Stimulated activated CD8-positive, alpha-beta memory T cell treated with anti-CD3 and anti-CD28 coated beads, Interleukin-4, amount 100 ng/mL, for 1 hour (primary cell): ENCODE measurements around the gene RCOR2.

Experiments used
- DNase-seq, 2 donors: peaks; one replicate each; pipeline ENCODE4 v3.0.0-alpha.2; 2020; ENCODE audit warnings: low read depth in 2 of 2, low spot score in 1 of 2

RCOR2 gene

DNA sequence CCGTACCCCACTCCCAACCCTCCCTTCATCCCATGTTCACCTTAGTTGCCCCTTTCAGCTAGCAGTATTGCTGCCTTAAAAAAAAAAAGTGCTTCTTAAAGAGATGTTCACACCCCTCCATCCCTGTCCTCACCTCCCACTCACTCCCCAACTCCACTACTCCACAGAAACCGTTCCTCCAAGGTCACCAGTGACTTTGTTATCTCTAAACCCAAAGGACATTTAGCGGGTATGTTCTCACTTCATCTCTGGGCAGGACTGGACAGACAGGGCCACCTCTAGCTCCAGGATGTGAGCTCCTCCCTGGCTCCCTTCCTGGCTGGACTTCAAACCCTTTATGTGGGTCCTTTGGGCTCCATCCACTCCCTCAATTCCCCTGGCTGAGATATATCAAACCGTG, 6.4 kb upstream of the RCOR2 start:
- DNase-seq, result no peak

DNA sequence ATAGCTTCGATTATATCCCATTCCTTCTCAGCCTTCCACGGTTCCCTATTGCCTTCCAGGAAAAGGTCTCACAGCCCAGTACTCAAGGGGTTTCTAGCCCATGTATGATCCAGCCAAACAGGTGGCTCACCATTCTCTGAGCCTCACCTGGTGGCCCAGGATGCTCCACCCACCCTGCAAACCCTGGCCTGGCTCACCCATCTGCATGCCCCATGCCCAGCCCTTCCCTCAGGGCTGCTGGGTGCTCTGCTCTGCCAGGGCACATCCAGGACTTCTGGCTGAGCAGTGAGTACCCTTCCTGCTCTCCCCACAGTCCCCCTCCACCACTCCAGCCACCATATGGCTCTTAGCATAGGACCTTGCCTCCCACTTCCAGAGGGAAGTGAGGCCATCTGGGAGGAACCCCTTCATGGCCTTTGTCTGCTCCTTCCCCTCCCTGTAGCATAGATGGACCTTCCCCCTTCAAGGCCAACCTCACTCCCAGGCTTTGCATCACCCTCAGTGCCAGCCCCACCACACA, 5.8 kb upstream of the RCOR2 start:
- DNase-seq, result no peak

DNA sequence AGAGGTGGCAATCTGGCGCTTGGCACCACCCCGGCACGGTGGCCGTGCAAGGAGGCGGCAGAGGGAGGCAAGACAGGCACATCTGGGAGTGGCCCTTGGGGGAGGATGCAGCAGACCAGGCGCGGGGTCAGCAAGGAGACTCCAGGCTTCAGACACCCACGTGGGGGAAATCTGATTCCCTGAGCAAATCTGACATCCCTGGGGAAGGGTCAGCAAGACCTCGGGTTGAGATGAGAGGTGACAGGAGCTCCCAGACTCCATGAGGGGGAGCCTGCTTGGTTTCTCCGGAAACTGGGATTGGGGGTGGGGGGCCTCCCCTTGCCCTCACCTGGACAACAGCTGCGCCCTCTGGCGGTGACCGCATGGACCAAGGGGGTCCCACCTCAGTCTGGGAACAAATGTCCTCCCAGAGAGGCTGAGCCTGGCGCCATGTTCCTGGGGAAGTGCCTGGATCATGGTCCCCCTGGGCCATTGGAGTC, 4.0 kb upstream of the RCOR2 start:
- no peak for DNase-seq

DNA sequence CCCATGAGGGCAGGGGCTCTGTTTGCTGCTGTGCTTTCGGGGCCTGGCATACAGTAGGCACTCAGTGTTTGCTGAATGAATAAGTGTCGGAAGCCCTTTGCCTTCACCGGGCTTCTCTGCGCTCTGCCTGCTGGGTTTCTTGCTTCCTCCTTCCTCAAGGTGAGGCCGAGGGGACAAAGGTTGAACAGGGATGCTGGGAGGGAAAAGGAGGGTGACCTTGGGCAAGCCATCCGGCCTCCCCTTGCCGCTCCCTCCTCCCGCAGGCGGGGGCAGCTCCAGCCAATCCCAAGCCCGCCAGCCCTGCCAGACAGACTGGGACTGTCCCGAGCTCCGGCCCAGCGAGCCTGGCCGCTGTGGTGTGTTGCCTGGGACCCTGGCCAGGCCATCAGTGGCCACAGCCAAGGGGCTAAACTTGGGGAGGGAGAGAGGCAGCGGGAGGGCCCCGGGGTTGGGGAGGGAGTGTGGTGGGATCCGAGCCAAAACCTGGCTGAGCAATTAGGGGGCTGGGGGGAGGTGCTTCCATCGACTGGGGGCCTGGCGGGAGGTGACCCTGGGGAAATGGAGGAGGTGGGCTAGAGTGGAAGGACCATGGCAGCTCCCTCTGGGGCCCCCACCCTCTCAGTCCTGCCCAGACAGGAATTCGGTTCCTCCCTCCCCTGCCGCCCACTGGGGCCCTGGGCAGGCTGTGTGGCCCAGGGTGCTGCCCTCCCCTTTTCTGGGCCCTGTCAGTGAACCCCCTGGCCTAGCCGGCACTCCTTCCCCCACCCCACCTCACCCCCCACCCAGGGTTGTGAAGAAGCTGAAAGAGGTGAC, 3.4 kb upstream of the RCOR2 start:
- DNase-seq, result no peak

DNA sequence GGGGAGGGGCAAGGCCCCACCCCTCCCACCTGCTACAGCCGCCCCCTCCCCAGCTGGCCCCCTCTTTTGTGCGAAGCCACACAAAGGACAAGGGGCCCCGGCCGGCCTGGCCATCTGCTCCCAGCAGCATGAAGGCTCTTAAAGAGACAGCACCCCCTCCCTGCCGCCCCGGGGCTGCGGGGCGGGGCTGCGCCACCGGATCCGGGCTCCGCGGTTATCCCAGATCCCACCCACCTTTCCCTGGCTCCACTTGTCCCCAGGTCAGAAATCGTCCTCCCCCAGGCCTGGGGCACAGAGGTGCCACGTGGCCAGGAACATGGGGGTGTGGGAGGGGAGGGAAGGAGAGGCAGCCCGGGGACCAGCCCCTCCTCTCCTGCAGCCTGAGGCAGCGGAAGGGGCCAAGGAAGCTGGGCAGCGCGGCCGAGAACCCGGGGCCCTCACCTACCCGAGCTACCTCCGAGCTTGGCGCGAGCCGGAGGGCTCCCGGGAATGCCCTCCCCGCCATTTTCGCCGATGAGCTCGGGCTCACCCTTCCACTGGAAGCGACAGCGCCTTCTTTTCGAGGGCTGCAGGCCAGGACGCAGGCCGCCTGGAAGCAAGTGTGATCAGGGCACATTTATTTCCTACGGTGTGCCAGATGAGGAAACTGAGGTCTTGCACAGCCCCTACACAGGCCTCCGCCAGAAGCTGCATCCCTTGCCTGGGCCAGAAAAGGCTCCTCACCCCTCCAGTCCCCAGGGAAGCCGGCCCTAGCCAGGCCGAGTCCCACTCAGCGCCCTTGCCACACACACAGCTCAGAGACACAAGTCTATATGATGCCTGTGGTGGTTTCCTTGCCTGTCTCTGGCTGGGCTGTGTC, 2.5 kb upstream of the RCOR2 start:
- DNase-seq, result no peak

DNA sequence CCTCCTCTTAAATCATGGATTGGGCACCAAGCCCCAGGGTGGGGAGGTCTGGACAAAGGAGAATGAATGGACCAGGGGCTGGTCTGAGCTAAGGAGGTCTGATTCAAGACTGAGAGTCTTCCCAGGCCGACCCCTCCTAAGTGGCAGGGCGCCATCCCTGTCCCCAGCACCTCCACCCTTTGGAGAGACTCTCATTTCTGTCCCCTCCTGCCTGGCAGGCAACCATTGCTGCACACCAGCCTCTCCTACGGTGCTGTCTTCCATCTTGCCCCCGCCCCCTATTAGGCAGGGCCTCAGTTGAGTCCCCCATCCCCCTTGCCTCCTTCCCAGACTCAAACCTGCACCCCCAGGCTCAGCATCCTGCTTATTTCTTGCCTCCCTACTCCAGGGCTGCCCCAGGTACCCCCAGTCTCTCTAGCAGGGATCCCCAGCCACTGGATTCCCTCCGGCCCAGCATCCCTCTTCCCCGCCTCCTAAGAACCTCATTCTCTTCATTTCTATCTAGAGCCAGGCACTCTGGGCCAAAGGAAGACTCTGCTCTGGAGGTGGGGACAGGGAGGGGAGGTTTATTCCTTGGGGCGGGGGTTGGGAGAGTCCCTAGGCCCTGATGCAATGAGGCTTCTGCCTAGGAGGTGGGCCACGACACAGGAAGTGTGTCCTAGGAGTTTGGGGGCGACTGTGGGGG, 1.7 kb upstream of the RCOR2 start:
- DNase-seq, result no peak

DNA sequence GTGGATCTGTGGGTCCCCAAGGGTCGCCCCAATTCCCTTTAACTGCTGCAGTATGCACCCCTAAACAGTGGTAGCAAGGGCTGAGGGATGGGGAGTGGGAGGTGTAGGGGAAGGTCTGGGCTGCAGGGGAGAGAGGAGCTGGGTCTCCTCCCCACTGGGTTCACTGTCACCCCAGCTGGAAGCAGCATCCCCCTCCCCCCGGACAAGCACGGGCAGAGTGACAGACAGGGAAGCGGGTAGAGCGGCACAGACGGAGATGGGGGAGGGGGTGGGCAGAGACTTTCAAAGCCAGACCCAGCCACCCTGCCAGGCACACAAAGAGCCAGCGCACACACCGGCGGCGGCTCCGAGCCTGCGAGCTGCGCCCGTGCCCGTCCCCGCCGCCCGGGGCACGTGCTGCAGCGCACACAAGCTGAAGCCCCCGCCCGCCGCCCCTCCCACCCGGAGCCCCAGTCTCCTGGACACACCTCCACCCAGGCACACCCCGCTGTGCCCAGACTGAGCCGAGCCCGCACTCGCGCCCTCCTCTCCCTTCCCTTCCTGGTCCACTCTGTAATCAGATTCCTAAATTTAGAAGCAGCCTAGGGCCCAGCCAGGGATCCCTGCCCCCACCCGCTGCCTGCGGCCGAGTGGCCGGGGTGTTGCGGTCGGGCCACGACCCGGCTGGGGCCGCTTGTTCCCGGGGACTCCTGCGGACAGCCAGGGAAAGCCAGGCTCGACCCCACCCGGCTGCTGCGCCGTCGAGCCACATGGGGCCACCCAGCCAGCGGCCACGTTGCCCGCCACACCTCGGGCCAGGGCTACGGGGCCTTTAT, 935 bp upstream of the RCOR2 start:
- DNase-seq, result no peak

DNA sequence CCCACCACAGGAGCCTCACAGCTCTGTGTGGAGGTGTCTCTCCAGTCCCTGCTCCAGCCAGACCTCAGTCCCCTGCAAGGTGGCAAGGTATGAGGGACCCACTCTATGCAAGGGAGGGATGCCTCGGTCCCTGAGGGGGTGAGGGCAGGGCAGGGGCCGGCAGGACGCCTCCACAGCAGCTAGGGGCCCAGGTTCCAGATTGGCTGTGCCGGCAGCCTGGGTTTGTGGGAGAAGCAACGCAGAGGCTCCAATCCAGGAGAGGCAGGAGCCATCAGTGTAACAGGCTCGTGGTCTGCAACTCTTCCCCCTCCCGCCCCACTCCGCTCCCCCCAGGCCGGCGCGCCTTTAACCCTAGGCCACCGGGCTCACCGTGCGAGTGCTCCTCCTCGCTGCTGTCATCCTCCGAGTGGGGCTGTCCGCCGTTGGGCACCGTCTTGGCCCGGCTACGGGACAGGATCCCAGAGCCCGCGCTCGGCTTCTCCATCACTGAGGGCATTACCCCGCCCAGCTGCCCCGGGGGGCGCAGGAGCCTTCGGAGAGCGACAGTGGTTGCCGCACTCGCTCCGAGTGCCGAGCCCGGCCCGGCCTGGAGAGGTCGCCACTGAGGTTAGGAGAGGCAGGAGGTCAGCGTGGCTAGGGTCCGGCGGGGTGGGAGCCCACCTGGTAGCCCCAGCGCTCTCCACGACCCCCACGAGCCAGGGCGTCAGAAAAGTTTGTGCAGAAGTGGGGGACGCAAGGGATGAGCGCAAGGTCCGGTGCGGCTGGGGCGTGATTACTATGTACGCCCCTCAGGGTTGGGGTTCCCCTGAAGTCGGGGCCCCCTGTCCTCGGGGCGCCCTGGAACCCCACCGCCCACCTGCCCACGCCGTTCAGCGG, 765 bp downstream of the RCOR2 start:
- DNase-seq, result no peak

DNA sequence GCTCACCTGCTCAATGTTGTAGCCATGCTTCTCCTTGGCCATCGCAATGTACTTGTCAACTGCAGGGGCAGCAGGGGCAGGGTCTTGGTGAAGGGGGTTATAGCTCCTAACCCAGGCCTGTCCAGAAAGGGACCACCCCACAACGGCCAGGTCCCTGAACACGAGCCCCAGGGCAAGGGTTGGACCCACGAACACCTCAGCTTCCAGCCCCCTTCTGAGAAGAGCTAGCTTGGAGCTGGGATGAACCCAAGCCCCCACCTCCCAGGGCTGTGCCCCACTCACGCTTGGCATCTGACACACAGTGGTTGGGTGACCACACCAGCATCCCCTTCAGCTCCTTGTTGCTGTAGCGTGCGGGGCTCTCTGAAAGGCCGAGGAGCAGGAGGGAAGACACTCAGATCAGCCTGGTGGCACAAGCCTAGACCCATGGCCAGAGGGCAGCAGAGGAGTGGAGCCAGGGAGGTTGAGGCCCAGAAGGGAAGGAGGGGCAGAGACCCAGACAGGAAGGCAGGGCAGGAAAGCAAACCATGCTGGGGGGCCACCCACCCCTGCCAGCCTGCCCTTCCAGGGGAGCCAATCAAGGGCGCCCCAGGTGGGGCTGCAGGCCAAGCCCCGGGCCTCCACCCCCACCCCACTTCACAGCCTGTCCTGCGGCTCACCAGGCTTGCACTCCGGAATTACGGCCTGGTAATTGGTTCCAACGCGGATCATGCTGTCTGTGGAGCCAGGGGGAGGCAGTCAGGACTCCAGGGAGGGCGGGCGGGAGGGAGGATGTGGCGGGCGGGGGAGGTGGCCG, 1.9 kb downstream of the RCOR2 start:
- no peak for DNase-seq

DNA sequence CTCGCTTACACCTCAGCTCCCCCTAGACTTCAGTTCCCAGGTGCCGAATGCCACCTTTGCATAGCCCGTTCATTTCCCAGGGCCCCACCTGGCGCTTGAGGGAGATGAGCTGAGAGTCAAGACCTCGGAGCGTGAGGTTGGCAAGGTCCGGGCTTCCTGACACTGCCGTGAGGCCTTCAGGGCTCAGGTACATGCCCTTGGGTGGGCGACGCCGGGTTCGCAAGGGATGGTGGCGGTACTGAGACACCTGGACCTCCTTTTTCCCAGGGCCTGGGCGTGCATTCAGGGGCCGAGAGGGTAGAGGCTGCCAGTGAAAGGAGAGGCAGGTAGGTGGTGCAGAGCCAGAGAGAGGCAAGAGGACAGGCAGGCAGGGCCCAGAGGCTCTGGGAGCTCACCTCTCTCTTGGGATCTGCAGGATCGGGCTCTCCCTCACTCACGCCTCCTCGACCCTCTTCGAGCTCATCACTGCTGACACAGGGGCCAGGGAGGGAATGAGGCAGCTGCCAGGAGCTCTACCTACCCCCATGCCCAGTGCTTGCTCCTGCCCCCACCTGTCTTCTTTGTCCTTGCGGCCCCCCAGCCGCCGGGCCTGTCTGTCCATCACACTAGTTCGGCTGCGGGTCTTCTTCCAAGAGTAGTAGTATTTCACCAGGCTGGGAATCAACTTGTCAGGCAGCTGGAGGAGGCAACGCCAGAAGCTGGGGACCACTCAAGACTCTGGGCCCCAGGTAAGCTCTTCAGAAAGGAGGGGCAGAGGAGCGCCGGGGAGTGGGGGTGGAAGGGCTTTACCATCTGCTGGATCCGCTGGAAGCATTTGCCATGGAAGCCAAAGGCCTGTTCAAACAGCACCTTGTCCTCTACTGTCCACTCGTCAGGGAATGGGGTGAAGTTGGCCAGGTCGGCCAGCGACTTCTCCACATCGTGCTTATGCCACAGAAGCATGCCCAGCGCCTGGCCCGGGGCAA, 2.8 kb downstream of the RCOR2 start:
- DNase-seq, result no peak

DNA sequence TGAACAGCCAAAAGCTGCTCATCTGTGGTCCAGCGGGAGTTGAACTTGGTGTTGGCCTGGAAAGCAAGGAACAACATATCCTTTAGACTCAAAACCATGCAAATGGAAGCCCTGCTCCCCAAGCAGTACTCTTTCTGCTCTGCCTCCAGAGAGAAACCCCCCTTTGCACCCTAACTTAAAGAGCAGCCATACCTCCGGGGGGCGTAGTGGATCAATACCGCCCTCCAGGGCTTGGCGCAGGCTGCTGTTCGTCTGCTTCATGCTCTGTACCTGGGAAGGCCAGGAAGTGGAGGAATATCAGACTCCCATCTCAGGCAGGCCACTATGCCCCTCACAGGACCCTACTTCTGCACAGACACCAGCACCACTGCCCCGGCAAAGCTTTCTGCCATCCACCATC, 4.3 kb downstream of the RCOR2 start:
- no peak for DNase-seq

DNA sequence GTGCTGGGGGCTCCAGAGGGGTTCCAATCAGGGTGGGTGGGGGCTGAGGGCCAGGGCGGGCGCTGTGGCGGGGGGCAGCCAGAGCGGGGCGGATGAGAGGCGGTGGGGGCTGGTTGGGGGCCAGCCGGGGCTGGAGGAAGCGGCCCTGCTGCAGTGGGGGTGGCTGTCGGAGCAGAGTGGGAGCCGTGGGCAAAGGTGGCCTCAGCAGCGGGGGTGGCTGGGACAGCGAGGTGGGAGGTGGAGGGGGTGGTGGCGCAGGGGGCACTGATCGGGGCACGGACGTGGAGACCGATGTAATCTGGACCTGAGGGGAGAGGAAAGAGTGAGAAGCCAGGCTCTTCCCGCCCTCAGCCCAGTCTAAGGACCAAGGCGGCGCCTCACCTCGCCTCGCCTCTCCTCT, 5.1 kb downstream of the RCOR2 start:
- DNase-seq, result no peak

DNA sequence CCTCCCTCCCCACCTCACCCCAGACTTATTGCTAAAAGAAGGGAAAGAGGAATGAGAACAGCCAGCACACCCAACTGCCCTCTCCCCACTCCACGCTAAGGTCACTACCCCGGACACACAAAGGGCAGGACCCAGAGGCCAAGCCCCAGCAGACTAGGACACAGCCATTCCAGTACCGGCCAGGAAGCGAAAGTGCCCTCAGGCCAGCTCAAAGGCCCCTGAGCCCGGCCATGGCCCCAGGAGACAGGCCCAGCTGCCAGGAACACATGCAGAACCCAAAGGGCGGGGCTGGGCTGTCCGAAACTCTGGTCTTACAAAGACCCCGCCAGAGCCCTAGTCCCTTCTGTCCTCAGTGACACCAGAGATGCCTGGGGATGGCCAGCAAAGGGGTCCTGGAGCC, 5.5 kb downstream of the RCOR2 start:
- no peak for DNase-seq

DNA sequence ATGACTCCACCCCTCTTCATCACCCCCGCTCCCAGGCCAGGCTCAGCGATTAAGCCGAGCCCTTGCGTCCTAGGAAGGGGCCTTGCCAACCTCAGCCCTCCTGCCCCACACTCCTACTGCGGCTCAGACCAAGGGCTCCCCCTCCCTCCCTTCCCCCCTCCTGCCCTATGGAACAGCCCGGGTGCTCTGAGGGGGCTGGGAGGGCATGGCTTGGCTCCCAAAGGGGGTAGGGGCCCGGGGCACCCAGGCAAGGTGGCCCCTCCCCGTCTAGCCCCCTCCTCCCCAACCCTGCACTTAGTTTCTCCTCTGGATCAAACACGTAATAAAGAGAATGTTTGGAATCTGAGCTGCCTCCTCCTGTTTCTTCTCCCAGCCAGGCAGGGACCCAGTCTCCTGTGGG, 6.3 kb downstream of the RCOR2 start:
- DNase-seq, result no peak

DNA sequence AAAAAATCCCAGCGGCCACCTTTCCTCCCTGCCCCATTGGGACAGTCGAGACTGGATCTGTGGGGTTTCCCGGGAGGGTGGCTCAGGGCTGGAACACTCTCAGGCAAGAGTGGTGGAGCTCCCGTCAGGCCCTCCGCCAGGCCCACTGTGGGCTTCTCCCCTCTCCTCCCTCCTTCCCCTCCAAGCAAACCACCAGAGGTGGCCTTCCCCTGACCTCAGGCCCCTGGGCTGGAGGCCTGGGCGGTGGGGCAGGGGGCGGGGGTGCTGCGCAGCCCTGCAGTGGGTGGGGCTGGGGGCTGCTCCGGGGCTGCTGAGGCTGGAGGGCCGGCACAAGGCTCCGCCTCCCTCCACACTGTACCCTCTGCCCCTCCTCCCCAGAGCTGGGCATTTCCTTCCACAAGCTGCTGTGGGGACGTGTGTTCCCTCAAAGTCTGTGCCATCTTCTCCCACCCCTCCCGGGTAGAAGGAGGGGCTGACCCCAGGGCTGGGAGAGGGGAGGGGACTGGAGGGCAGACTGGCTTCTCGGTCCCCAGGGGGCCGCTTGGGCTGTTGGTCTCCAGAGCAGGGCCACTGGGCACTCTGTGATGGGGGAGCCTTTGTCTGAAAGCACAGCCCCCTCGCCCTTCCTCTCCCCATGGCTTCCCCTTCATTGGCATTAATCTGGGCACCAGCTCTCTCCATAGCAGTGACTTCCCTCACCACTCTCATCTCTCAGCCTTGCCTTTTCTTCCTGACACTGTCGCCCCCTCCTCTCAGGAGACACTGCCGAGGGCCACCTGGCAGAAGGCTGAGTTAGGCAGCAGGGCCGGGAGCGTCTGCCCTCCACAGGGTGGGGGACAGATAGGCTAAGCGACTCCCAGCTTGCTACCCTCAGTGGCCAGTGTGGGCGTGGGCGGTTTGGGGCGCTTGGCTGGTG, 7.1 kb downstream of the RCOR2 start:
- no peak for DNase-seq

DNA sequence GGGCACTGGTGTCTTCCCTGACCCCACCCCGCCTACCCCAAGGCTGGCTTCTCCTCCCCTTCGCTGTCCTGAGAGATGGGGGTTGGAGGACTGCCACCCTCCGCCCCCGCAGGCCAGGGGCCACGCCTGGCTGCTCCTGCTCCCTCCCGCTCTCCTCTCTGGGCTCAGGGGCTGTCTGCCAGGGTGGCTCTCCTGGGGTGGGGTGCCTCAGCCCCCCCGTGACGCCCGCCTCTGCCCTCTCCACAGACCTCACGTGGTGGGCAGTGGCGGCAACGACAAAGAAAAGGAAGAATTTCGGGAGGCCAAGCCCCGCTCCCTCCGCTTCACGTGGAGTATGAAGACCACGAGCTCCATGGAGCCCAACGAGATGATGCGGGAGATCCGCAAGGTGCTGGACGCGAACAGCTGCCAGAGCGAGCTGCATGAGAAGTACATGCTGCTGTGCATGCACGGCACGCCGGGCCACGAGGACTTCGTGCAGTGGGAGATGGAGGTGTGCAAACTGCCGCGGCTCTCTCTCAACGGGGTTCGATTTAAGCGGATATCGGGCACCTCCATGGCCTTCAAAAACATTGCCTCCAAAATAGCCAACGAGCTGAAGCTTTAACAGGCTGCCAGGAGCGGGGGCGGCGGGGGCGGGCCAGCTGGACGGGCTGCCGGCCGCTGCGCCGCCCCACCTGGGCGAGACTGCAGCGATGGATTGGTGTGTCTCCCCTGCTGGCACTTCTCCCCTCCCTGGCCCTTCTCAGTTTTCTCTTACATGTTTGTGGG, 8.1 kb downstream of the RCOR2 start:
- DNase-seq, result no peak
